Bronchial epithelial cell (primary cell): ENCODE results near the gene FARSB. TPM values are rescaled to one million over a fixed set of nuclear protein-coding genes. Genes with fewer than 3 reads are reported as not detected.
A peak's percentile ranks its signal among the peaks of the same experiment; 100 is the strongest.

Experiments
- DNase-seq: peaks from one replicate; pipeline ENCODE4 v3.0.0-alpha.2; 2010; ENCODE audit warnings: low read depth
- FAIRE-seq: peaks from 2 replicates; lab custom pipeline; 2011; peaks lifted over from hg19 to GRCh38; lab: Jason Lieb, UNC
- H3K27me3 ChIP-seq: 2 replicates; pipeline ENCODE4 v1.5.1; 2011; ENCODE audit warnings: low read length; ENCODE audit not compliant: control insufficient read depth, insufficient read depth
- H3K36me3 ChIP-seq: 2 replicates; pipeline ENCODE4 v1.5.1; 2011; ENCODE audit warnings: low read length; ENCODE audit not compliant: control insufficient read depth, insufficient read depth
- H3K4me3 ChIP-seq: 2 replicates; pipeline ENCODE4 v1.5.1; 2011; ENCODE audit warnings: mild to moderate bottlenecking, low read depth, low read length, control low read depth
- CTCF ChIP-seq: IDR thresholded peaks from 2 replicates; pipeline ENCODE4 v1.5.1; 2011; ENCODE audit warnings: mild to moderate bottlenecking, moderate library complexity, low read length, control low read depth, inconsistent platforms; ENCODE audit not compliant: insufficient read depth, severe bottlenecking
- total RNA-seq: library from RNA; depleted of rRNA; stranded (reverse); fragments of >200 nt; gene quantifications from 2 replicates; pipeline ENCODE4 v1.2.1, GENCODE V29; 2014

FARSB gene
- total RNA-seq, 1 donor from 2014 or later = 12.9 TPM

- H3K4me3 ChIP-seq = no peak overlapping the region
- no peaks in the 10 kb centered on the region for H3K36me3 ChIP-seq
- FAIRE-seq = no peak
- no peak for DNase-seq
- no peak for TF ChIP-seq CTCF
- no peaks in the 10 kb centered on the region for H3K27me3 ChIP-seq
Measured at GRCh38 chr2:222548992-222549391, 106.9 kb downstream of the FARSB start.

GRCh38 chr2:222547083-222547482 is 108.8 kb downstream of the FARSB start:
- H3K27me3 ChIP-seq = no peaks in the 10 kb centered on the region
- H3K4me3 ChIP-seq = no peak overlapping the region
- H3K36me3 ChIP-seq = no peaks in the 10 kb centered on the region
- TF ChIP-seq CTCF = no peak
- DNase-seq (peak; percentile 43), FAIRE-seq (no peak)

GRCh38 chr2:222545823-222546795 is 109.8 kb downstream of the FARSB start:
- FAIRE-seq = no peak
- Histone ChIP-seq H3K4me3 (no peak overlapping the region), H3K36me3 (no peaks in the 10 kb centered on the region), H3K27me3 (no peaks in the 10 kb centered on the region)
- no peak for TF ChIP-seq CTCF
- no peak for DNase-seq

GRCh38 chr2:222544661-222545060 is 111.2 kb downstream of the FARSB start:
- FAIRE-seq = no peak
- no peak for TF ChIP-seq CTCF
- no peaks in the 10 kb centered on the region for H3K36me3 ChIP-seq
- no peaks in the 10 kb centered on the region for H3K27me3 ChIP-seq
- no peak for DNase-seq
- no peak overlapping the region for H3K4me3 ChIP-seq

GRCh38 chr2:222538535-222538934 is 117.4 kb downstream of the FARSB start:
- Histone ChIP-seq H3K27me3 (no peaks in the 10 kb centered on the region), H3K4me3 (no peak overlapping the region), H3K36me3 (no peaks in the 10 kb centered on the region)
- TF ChIP-seq CTCF = no peak
- DNase-seq = no peak
- no peak for FAIRE-seq
